ENCODE data around the gene CYP19A1. TPM values are rescaled to one million over a fixed set of nuclear protein-coding genes. Genes with fewer than 3 reads are reported as not detected.

Gene CYP19A1
- total and polyA plus RNA-seq, 2 donors, result 0.42 to 2.2 TPM

GRCh38 chr15:51170882-51171633 lies 167.3 kb downstream of the CYP19A1 start:
- no peak overlapping the region for H3K4me3 ChIP-seq (ENCODE audit: low read length in 2 of 2)
- no peaks in the 10 kb centered on the region for H3K4me1 ChIP-seq (ENCODE audit: control insufficient read depth in 2 of 2, insufficient read depth in 2 of 2, low read length in 2 of 2)
- no peak for DNase-seq (ENCODE audit: low read depth in 6 of 9, low spot score in 9 of 9)
- 76% methylated on average over 11 of the region's 11 CpGs for WGBS
- H3K36me3 ChIP-seq (ENCODE audit: control insufficient read depth in 2 of 2, insufficient read depth in 2 of 2, low read length in 1 of 2), result no peaks in the 10 kb centered on the region
- no peaks in the 10 kb centered on the region for H3K27me3 ChIP-seq (ENCODE audit: control insufficient read depth in 2 of 2, insufficient read depth in 1 of 2, low read length in 1 of 2)
- H3K27ac ChIP-seq (ENCODE audit: low read depth in 1 of 2, low read length in 1 of 2), result no peak overlapping the region
- H3K9me3 ChIP-seq (ENCODE audit: control insufficient read depth in 2 of 2, insufficient read depth in 1 of 2, low read length in 1 of 2), result no peaks in the 10 kb centered on the region

- DNase-seq (ENCODE audit: low read depth in 6 of 9, low spot score in 9 of 9), result no peak
- H3K4me1 ChIP-seq (ENCODE audit: control insufficient read depth in 2 of 2, insufficient read depth in 2 of 2, low read length in 2 of 2), result no peaks in the 10 kb centered on the region
- no peak overlapping the region for H3K27ac ChIP-seq (ENCODE audit: low read depth in 1 of 2, low read length in 1 of 2)
- no peaks in the 10 kb centered on the region for H3K36me3 ChIP-seq (ENCODE audit: control insufficient read depth in 2 of 2, insufficient read depth in 2 of 2, low read length in 1 of 2)
- peaks cover 0 to 4% of the 10 kb centered on the region in 2 donors for H3K27me3 ChIP-seq (ENCODE audit: control insufficient read depth in 2 of 2, insufficient read depth in 1 of 2, low read length in 1 of 2)
- no peaks in the 10 kb centered on the region for H3K9me3 ChIP-seq (ENCODE audit: control insufficient read depth in 2 of 2, insufficient read depth in 1 of 2, low read length in 1 of 2)
- no peak overlapping the region for H3K4me3 ChIP-seq (ENCODE audit: low read length in 2 of 2)
Observed at GRCh38 chr15:51168700-51169099, 169.7 kb downstream of the CYP19A1 start.

GRCh38 chr15:51163843-51164242 lies 174.6 kb downstream of the CYP19A1 start:
- DNase-seq (ENCODE audit: low read depth in 6 of 9, low spot score in 9 of 9), result no peak
- no peak overlapping the region for H3K4me3 ChIP-seq (ENCODE audit: low read length in 2 of 2)
- peaks cover 0 to 4% of the 10 kb centered on the region in 2 donors for H3K27me3 ChIP-seq (ENCODE audit: control insufficient read depth in 2 of 2, insufficient read depth in 1 of 2, low read length in 1 of 2)
- no peak overlapping the region for H3K27ac ChIP-seq (ENCODE audit: low read depth in 1 of 2, low read length in 1 of 2)
- H3K36me3 ChIP-seq (ENCODE audit: control insufficient read depth in 2 of 2, insufficient read depth in 2 of 2, low read length in 1 of 2), result no peaks in the 10 kb centered on the region
- WGBS, result 73% methylated on average over 9 of the region's 9 CpGs
- H3K4me1 ChIP-seq (ENCODE audit: control insufficient read depth in 2 of 2, insufficient read depth in 2 of 2, low read length in 2 of 2), result no peaks in the 10 kb centered on the region
- H3K9me3 ChIP-seq (ENCODE audit: control insufficient read depth in 2 of 2, insufficient read depth in 1 of 2, low read length in 1 of 2), result no peaks in the 10 kb centered on the region

- WGBS, result 7% methylated on average over 8 of the region's 8 CpGs
- H3K4me3 ChIP-seq (ENCODE audit: low read length in 2 of 2), result no peak overlapping the region
- H3K27me3 ChIP-seq (ENCODE audit: control insufficient read depth in 2 of 2, insufficient read depth in 1 of 2, low read length in 1 of 2), result peaks cover 0 to 4% of the 10 kb centered on the region in 2 donors
- peak; percentile 23 to 67 (median 43) for DNase-seq (ENCODE audit: low read depth in 6 of 9, low spot score in 9 of 9)
- no peaks in the 10 kb centered on the region for H3K4me1 ChIP-seq (ENCODE audit: control insufficient read depth in 2 of 2, insufficient read depth in 2 of 2, low read length in 2 of 2)
- no peaks in the 10 kb centered on the region for H3K36me3 ChIP-seq (ENCODE audit: control insufficient read depth in 2 of 2, insufficient read depth in 2 of 2, low read length in 1 of 2)
- no peaks in the 10 kb centered on the region for H3K9me3 ChIP-seq (ENCODE audit: control insufficient read depth in 2 of 2, insufficient read depth in 1 of 2, low read length in 1 of 2)
- H3K27ac ChIP-seq (ENCODE audit: low read depth in 1 of 2, low read length in 1 of 2), result no peak overlapping the region
Observed at GRCh38 chr15:51162865-51163762, 175.3 kb downstream of the CYP19A1 start.

- Histone ChIP-seq H3K9me3 (ENCODE audit: control insufficient read depth in 2 of 2, insufficient read depth in 1 of 2, low read length in 1 of 2) (no peaks in the 10 kb centered on the region), H3K36me3 (ENCODE audit: control insufficient read depth in 2 of 2, insufficient read depth in 2 of 2, low read length in 1 of 2) (no peaks in the 10 kb centered on the region), H3K4me3 (ENCODE audit: low read length in 2 of 2) (no peak overlapping the region), H3K27me3 (ENCODE audit: control insufficient read depth in 2 of 2, insufficient read depth in 1 of 2, low read length in 1 of 2) (peaks cover 0 to 4% of the 10 kb centered on the region in 2 donors), H3K4me1 (ENCODE audit: control insufficient read depth in 2 of 2, insufficient read depth in 2 of 2, low read length in 2 of 2) (no peaks in the 10 kb centered on the region), H3K27ac (ENCODE audit: low read depth in 1 of 2, low read length in 1 of 2) (no peak overlapping the region)
- WGBS, result 90% methylated on average over 3 of the region's 3 CpGs
- DNase-seq (ENCODE audit: low read depth in 6 of 9, low spot score in 9 of 9), result no peak
Observed at GRCh38 chr15:51161491-51162220, 176.7 kb downstream of the CYP19A1 start.

- H3K4me1 ChIP-seq (ENCODE audit: control insufficient read depth in 2 of 2, insufficient read depth in 2 of 2, low read length in 2 of 2), result no peaks in the 10 kb centered on the region
- 90% methylated on average over 7 of the region's 7 CpGs for WGBS
- DNase-seq (ENCODE audit: low read depth in 6 of 9, low spot score in 9 of 9), result no peak
- no peaks in the 10 kb centered on the region for H3K36me3 ChIP-seq (ENCODE audit: control insufficient read depth in 2 of 2, insufficient read depth in 2 of 2, low read length in 1 of 2)
- no peak overlapping the region for H3K27ac ChIP-seq (ENCODE audit: low read depth in 1 of 2, low read length in 1 of 2)
- no peak overlapping the region for H3K4me3 ChIP-seq (ENCODE audit: low read length in 2 of 2)
- H3K9me3 ChIP-seq (ENCODE audit: control insufficient read depth in 2 of 2, insufficient read depth in 1 of 2, low read length in 1 of 2), result no peaks in the 10 kb centered on the region
- peaks cover 0 to 10% of the 10 kb centered on the region in 2 donors for H3K27me3 ChIP-seq (ENCODE audit: control insufficient read depth in 2 of 2, insufficient read depth in 1 of 2, low read length in 1 of 2)
Observed at GRCh38 chr15:51160484-51160883, 177.9 kb downstream of the CYP19A1 start.

Other genes starting within 250 kb of the CYP19A1 start
- 0.47 TPM for gene TNFAIP8L3, start 243.7 kb downstream of the CYP19A1 start, total RNA-seq
- 4.7 TPM for gene TNFAIP8L3, start 243.7 kb downstream of the CYP19A1 start, polyA plus RNA-seq
- 0.14 TPM for gene GLDN, start 3.1 kb upstream of the CYP19A1 start, total RNA-seq
- 1.3 TPM for gene GLDN, start 3.1 kb upstream of the CYP19A1 start, polyA plus RNA-seq

Data from thymus (tissue), 11 donors.